Hepatocyte (in vitro differentiated cells): ENCODE measurements around the gene SEZ6L2.

Source experiments
- EZH2 ChIP-seq: fragments of 200-600 bp; sonication (generic); IDR thresholded peaks from 2 replicates; pipeline ENCODE4 v1.6.1; 2016; ENCODE audit warnings: antibody characterized with exemption, mild to moderate bottlenecking, borderline replicate concordance
- TF ChIP-seq, protein P1 (sequence below): fragments of 200-600 bp; sonication (generic); IDR thresholded peaks from 2 replicates; pipeline ENCODE4 v1.5.1; 2016; ENCODE audit warnings: antibody characterized with exemption, mild to moderate bottlenecking; ENCODE audit not compliant: poor library complexity

DNA sequence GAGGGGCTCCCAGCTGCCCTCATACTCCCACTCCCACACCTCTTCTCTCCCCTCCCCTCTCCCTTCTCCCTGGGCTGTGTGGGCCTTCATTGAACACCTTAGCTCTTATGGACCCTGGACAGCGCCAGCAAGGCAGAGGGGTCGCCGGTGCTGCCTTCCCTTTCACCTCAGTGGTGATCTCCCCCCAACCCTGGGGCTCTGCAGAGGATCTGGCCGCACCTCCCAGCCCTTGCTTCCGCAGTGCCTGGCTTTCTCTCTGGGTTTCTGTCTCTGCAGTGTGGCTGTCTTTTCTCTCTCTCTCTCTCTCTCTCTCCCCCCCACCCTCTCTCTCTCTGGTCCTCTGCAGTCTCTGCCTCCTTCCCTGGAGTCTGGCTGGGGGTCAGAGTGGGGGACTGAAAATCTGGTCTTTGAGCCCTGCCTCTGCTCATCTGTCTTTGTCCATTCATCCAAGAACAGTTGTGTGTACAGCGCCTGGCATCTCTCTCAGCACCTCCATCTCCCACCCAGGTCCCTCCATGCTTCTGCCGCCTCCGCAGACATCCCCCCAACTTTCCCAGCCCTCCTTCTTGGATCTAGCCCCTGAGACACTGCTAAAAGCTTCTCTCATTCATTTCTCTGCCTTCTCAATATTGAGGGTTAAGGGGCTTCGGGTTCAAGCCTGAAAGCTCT, 1.1 kb downstream of the SEZ6L2 start:
- TF ChIP-seq, protein P1, sequence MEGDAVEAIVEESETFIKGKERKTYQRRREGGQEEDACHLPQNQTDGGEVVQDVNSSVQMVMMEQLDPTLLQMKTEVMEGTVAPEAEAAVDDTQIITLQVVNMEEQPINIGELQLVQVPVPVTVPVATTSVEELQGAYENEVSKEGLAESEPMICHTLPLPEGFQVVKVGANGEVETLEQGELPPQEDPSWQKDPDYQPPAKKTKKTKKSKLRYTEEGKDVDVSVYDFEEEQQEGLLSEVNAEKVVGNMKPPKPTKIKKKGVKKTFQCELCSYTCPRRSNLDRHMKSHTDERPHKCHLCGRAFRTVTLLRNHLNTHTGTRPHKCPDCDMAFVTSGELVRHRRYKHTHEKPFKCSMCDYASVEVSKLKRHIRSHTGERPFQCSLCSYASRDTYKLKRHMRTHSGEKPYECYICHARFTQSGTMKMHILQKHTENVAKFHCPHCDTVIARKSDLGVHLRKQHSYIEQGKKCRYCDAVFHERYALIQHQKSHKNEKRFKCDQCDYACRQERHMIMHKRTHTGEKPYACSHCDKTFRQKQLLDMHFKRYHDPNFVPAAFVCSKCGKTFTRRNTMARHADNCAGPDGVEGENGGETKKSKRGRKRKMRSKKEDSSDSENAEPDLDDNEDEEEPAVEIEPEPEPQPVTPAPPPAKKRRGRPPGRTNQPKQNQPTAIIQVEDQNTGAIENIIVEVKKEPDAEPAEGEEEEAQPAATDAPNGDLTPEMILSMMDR, result no peak
- no peak for TF ChIP-seq EZH2
